Ovary (tissue), 3 donors: ENCODE results near the gene RNF126.

Experiments used
- CTCF ChIP-seq, 3 donors: fragments of 450-650 bp in 2 of 3; fragments of 200-600 bp in 1 of 3; IDR thresholded peaks; one replicate each; pipeline versions ENCODE4 v1.5.1 to v1.8.0; 2016 to 2022; ENCODE audit warnings: antibody characterized with exemption in 3 of 3, mild to moderate bottlenecking in 1 of 3
- EP300 ChIP-seq: sonication (generic); formaldehyde crosslinking; IDR thresholded peaks from one replicate; pipeline ENCODE4 v1.6.1; 2017; ENCODE audit warnings: antibody characterized with exemption
- donor health status: DM: no; HTN: no; CAD: no.

GRCh38 chr19:681029-682019 lies 18.3 kb upstream of the RNF126 start:
- no peak for TF ChIP-seq EP300
- no peak for TF ChIP-seq CTCF (IDR thresholded peaks at IDR 0.05)
